ENCODE results near the gene TRPV5. TPM values are rescaled to one million over a fixed set of nuclear protein-coding genes. Genes with fewer than 3 reads are reported as not detected.

Gene TRPV5
- total RNA-seq, 6 experiments from 2014 or later, result not detected

DNA sequence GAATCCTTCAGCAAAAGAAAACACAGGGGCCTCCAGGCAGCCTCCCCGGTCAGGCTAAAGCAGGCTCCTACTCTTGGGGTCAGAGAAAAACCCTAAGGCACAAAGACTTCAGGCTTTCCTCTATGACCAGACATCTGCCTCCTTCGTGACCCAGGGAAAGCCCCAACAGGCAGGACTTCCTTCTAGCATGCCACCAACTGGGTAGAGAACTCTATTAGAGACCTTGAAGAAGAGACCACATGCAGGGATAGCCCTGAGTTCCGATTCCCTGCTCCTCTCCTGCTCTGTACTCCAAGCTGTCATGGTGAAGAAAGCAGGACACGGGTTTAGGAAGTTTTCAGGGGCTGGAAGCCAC lies 49.3 kb downstream of the TRPV5 start:
- Mint-ChIP-seq H3K9me3 (no peaks in the 10 kb centered on the region), H3K4me3 (no peak overlapping the region), H3K36me3 (ENCODE audit: low read depth) (no peaks in the 10 kb centered on the region), H3K4me1 (ENCODE audit: low read depth) (no peaks in the 10 kb centered on the region), H3K27me3 (ENCODE audit: insufficient read depth) (peaks cover 26% of the 10 kb centered on the region), H3K27ac (no peak overlapping the region)
- TF ChIP-seq, protein P1, sequence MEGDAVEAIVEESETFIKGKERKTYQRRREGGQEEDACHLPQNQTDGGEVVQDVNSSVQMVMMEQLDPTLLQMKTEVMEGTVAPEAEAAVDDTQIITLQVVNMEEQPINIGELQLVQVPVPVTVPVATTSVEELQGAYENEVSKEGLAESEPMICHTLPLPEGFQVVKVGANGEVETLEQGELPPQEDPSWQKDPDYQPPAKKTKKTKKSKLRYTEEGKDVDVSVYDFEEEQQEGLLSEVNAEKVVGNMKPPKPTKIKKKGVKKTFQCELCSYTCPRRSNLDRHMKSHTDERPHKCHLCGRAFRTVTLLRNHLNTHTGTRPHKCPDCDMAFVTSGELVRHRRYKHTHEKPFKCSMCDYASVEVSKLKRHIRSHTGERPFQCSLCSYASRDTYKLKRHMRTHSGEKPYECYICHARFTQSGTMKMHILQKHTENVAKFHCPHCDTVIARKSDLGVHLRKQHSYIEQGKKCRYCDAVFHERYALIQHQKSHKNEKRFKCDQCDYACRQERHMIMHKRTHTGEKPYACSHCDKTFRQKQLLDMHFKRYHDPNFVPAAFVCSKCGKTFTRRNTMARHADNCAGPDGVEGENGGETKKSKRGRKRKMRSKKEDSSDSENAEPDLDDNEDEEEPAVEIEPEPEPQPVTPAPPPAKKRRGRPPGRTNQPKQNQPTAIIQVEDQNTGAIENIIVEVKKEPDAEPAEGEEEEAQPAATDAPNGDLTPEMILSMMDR (IDR thresholded peaks at IDR 0.05), result no peak
- DNase-seq, result no peak

DNA sequence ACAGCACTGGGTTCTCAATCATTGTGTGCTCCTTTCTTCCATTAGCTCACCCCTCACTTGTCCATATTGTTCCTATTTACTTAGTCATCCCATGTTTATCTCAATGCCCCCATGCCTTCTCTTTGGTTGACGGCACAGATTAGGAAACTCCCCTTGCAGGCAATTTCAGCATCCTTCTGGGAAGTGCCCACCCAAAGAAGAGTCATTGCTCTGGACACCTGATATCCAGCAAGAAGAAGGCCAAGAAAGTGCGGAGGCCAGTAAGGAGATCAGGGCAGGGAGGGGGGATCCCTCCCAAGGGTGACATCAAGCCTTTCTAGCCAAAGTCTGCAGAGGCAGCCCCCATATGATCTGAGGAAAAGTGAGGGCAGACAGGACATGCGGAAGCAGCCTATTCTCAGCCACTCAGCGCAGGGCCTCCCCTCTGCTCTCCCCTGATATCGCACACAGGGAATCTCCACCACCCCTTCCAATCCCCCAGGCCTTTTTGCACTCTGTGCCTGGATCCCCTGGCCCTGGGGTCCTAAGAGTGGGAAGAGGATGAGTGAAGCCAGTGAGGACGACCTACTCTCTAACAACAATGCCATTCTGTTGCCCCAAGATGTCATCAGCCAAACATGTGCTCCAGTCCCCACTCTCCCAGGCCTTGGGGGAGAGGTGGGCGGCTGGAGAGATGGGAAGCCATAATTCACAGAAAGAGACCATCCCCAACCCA lies 49.8 kb downstream of the TRPV5 start:
- Mint-ChIP-seq H3K36me3 (ENCODE audit: low read depth) (no peaks in the 10 kb centered on the region), H3K4me1 (ENCODE audit: low read depth) (no peaks in the 10 kb centered on the region), H3K9me3 (no peaks in the 10 kb centered on the region), H3K27me3 (ENCODE audit: insufficient read depth) (peaks cover 26% of the 10 kb centered on the region), H3K4me3 (no peak overlapping the region), H3K27ac (no peak overlapping the region)
- DNase-seq, result no peak
- TF ChIP-seq, protein P1 (IDR thresholded peaks at IDR 0.05), result no peak

DNA sequence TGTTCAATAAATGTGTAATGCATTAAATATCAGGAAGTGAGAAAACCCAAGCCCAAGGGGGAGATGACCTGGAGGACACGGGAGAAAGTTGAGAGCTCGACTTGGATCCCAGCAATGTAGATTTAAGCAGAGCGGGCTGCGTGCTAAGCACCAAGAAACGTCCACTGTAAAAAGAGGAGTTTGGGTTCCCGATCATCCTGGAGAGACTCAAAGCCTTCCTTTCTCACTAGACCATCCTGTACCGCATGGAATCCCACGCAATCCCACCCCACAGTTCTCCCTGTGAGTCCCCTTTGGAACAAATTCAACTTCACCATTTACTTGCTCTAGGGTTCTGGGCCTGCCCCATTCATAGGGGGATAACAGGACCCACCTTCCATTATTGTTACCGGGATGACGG lies 50.4 kb downstream of the TRPV5 start:
- no peaks in the 10 kb centered on the region for H3K36me3 Mint-ChIP-seq (ENCODE audit: low read depth)
- peaks cover 26% of the 10 kb centered on the region for H3K27me3 Mint-ChIP-seq (ENCODE audit: insufficient read depth)
- H3K4me3 Mint-ChIP-seq, result no peak overlapping the region
- no peaks in the 10 kb centered on the region for H3K4me1 Mint-ChIP-seq (ENCODE audit: low read depth)
- TF ChIP-seq, protein P1 (IDR thresholded peaks at IDR 0.05), result no peak
- DNase-seq, result no peak
- no peaks in the 10 kb centered on the region for H3K9me3 Mint-ChIP-seq
- H3K27ac Mint-ChIP-seq, result no peak overlapping the region

DNA sequence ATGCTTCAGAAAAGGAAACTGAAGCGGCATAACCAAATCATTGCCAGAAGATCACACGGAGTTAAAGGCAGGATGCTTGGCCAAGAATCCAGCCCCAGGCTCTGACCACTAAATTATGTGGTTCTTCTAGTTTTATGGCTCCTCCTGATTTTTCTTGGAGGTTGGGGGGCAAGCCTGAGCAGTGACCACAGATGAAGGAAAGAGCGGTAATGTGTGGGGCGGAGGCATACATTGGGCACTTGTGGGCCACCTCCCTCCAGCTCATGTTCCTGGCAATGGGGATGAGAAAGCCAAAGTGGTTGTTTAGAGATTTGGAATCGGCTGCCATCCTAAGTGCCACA lies 51.2 kb downstream of the TRPV5 start:
- no peak for DNase-seq
- H3K9me3 Mint-ChIP-seq, result no peaks in the 10 kb centered on the region
- H3K36me3 Mint-ChIP-seq (ENCODE audit: low read depth), result no peaks in the 10 kb centered on the region
- peaks cover 30% of the 10 kb centered on the region for H3K27me3 Mint-ChIP-seq (ENCODE audit: insufficient read depth)
- H3K27ac Mint-ChIP-seq, result no peak overlapping the region
- TF ChIP-seq, protein P1 (IDR thresholded peaks at IDR 0.05), result no peak
- H3K4me1 Mint-ChIP-seq (ENCODE audit: low read depth), result no peaks in the 10 kb centered on the region
- no peak overlapping the region for H3K4me3 Mint-ChIP-seq

DNA sequence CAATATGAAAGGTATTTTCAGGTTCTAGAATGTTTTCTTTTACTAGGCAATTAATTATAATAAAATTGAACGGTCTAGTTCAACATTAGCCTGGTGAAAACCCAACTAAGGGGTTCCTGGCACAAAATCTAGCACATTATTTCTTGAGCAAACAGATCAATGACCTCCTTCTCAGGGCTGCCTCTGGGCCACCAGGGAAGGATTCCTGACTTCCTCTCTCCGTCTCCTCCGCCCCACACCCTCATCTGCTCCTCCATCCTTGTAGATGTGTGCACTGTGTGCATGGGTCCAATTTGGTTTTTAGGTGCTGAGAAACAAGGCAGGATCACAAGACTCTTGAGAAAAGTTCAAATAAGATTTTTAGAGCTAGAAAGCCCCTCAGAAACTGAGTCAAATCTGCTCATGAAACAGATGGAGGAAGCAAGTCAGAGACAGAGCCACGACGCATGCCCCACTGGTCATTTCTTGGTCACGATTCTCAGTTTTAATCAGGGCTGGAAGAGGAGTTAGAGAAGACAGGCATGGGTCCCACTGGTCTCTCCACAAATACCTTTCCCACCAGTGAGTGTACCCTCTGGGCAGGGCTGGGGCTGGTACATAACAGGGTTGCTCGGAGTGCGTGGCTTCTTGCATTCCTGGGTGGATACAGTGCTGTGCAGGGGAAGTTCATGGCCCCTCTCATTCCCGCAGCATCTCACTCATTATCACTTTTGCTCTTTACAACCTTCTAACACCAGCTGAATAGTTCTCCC lies 51.8 kb downstream of the TRPV5 start:
- Mint-ChIP-seq H3K36me3 (ENCODE audit: low read depth) (no peaks in the 10 kb centered on the region), H3K4me3 (no peak overlapping the region), H3K27ac (no peak overlapping the region), H3K4me1 (ENCODE audit: low read depth) (no peaks in the 10 kb centered on the region), H3K9me3 (no peaks in the 10 kb centered on the region), H3K27me3 (ENCODE audit: insufficient read depth) (peaks cover 29% of the 10 kb centered on the region)
- no peak for DNase-seq
- TF ChIP-seq, protein P1 (IDR thresholded peaks at IDR 0.05), result no peak
